H54 (cell line): ENCODE results near the gene RSAD1.

Source experiments
- DNase-seq: peaks from one replicate; pipeline ENCODE4 v3.0.0; 2011; ENCODE audit warnings: low spot score, mixed read lengths; ENCODE audit not compliant: insufficient read length
- FAIRE-seq: peaks from 3 replicates; lab custom pipeline; 2011; peaks lifted over from hg19 to GRCh38; lab: Jason Lieb, UNC
- POLR2A ChIP-seq: IDR thresholded peaks from 2 replicates; pipeline ENCODE4 v1.6.1; 2011; ENCODE audit warnings: low read depth, mild to moderate bottlenecking, low read length

The RSAD1 gene

DNA sequence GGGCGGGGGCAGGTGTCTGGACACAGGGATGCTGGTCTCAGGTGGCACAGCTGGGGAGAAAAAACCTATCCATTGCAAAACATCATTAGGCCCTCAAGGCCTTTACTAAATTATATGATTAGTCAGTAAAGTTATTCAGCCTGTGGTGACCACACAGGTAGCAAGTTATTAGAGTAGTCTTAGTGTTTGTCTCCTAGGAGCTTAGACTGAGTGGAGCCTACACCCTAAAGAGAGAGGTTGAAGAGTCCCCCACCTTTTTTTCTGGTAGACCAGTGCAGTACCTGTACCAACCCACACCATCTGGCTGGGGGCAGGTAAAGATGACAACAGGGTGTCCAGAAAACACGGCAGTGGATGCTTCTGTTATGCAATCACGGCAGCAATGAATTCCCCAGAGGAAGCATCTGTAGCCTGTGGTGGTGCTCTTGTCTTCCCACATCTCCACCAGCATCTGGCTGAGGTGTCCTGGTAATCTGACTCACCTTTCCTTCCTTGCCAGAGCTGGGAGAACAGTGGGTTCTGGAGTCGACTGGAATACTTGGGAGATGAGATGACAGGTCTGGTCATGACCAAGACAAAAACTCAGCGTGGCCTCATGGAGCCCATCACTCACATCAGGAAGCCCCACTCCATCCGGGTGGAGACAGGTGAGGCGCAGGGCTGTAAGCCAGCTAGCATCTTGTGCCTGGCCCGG, 40.6 kb downstream of the RSAD1 start:
- no peak for TF ChIP-seq POLR2A
- DNase-seq, result no peak
- FAIRE-seq, result no peak

DNA sequence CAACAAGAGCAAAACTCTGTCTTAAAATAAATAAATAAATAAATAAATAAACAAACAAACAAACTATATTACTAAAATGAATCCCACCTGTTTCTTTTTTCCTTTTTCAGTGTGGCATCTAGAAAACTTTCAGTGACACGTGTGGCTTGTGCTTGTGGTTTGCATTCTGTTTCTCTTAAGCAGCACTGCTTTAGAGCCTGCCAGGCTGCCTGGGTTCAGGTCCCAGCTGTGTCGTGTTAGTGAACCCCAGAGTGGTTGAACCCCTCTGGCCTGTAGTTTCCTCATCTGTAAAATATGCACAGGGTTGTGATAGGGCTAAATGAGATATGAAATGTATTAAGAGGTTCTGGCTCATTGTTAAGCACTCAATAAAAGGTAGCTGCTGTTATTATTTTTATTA, 41.8 kb downstream of the RSAD1 start:
- TF ChIP-seq POLR2A, result no peak
- no peak for DNase-seq
- no peak for FAIRE-seq

DNA sequence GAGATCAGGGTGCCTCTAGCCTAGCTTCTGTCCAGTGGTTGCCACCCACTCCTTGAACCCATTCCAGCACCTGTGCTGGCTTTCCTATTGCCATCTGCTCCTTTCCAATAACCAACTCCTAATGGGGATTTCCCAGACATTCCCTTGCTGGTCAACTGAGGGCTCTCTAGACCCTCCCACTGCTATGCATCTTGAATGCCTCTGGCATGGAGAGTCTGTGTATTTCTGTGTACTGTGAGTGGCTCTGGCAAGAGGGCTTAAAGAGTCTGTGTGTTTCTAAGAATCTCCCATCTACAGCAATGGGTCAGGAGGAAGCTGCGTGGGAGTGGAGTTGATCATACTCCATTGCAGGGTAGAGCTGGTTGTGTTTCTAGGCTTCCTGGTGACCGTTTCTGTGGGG, 42.9 kb downstream of the RSAD1 start:
- DNase-seq, result no peak
- TF ChIP-seq POLR2A, result no peak
- FAIRE-seq, result no peak

DNA sequence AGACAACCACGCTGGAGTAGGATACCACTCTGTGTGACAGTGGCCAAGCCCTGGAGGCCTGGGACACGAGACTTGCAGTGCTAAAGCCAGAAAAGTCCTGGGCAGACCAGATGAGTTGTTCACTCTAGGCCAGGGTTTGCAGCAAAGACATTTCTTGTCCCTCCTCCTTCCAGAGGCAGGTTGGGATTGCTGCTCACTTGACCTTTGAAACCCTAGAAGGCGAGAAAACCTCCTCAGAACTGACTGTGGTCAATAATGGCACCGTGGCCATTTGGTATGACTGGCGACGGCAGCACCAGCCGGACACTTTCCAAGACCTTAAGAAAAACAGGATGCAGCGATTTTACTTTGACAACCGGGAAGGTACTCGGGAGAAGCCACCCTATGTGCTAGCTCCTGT, 44.1 kb downstream of the RSAD1 start:
- DNase-seq (no peak), FAIRE-seq (no peak)
- TF ChIP-seq POLR2A, result no peak

DNA sequence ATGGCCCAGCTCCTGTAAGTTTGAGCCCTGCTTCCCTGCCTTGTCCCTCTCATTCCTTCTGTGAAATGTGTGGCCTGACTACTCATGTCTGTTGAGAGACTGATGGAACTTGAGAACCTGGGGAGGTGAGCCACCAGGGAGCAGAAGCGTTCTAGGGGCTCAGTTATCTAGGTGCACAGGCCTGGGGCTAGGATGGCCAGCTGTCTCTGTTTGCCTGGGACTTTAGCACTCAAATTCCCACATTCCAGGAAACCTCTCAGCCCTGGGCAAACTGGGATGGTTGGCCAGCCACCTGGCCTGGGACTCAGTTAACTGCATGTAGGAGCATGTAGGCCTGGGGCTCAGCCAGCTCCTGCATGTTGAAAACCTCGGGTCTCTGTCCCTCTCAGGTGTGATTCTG, 44.5 kb downstream of the RSAD1 start:
- FAIRE-seq (no peak), DNase-seq (no peak)
- TF ChIP-seq POLR2A, result no peak

DNA sequence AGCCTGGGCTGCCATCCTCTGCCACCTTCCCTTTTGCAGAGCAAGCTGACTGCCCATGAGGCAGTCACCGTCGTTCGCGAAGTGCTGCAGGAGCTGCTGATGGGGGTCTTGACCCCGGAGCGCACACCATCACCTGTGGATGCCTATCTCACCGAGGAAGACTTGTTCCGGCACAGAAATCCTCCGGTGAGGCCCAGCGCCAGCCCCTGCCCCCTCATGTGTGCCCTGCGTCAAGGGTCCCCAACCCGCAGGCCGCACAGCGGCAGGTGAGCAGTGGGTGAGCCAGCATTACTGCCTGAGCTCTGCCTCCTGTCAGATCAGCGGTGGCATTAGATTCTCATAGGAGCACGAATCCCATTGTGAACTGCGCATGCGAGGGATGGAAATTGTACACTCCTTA, 46.2 kb downstream of the RSAD1 start:
- TF ChIP-seq POLR2A, result no peak
- DNase-seq (no peak), FAIRE-seq (no peak)

DNA sequence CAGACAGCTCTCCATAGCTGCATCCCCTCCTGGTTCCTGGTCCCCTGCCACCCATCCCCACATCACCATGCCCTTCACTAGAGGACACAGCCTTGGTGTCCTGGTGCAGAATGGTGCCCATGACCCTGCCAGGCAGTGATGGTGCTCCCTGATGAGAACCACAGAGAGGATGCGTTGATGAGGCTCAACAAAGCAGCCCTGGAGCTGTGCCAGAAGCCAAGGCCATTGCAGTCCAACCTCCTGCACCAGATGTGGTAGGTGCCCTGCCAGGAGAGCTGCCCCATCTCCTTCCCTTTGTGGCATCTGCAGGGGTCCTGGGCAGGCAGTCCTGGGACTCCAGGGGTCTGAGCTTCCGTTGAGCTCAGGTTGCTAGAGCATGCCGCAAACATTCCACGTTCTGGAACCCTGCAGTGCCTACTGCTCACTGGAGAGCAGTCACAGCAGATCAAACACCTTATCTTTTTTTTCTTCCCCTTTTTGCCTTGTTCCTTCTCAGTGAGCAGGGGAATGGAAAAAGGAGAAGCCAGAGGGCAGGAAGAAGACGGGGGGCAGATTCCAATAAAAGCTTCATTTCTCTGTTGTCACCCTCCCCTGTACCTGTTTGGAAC, 48.6 kb downstream of the RSAD1 start:
- FAIRE-seq (no peak), DNase-seq (no peak)
- no peak for TF ChIP-seq POLR2A

DNA sequence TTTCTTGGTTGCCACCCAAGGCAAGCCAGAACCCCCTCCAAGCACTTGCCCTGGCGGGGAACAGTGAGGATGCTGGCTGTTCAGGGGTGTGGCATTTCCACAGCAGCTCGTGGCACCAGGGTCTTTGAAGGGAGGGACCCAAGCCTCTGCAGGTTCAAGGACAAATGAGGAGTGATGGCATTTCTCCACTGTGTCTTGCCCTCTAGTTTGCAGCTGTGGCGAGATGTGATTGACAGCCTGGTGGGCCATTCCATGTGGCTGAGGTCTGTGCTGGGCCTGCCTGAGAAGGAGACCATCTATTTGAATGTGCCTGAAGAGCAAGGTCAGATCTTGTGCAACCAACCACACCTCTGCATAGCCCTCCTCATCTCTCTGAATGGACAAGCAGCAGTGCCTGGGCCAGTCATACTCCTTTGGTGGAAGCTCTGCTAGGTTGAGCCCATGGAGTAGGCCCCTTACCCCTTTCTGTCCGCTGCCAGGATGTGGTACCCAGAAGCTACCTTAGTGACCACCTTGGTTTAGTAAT, 49.4 kb downstream of the RSAD1 start:
- DNase-seq, result no peak
- no peak for TF ChIP-seq POLR2A
- FAIRE-seq, result no peak

DNA sequence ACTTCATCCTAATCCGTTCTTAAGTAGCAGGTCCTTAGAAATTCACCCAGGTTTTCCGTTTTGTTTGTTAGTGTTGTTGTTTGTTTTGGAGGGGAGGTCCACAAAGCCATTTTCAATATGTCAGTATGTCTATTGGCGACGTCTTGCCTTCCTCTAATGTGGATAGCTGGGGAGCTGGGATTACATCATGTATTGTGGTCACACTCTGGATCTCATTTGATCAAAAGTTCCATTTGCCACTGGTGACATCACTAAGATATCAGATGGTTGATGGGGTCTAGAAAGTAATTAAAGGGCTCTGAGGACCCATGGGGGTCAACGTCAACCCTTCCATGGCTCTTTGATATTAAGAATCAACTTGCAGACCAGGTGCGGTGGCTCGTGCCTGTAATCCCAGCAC, 51.2 kb downstream of the RSAD1 start:
- no peak for DNase-seq
- no peak for FAIRE-seq
- no peak for TF ChIP-seq POLR2A

DNA sequence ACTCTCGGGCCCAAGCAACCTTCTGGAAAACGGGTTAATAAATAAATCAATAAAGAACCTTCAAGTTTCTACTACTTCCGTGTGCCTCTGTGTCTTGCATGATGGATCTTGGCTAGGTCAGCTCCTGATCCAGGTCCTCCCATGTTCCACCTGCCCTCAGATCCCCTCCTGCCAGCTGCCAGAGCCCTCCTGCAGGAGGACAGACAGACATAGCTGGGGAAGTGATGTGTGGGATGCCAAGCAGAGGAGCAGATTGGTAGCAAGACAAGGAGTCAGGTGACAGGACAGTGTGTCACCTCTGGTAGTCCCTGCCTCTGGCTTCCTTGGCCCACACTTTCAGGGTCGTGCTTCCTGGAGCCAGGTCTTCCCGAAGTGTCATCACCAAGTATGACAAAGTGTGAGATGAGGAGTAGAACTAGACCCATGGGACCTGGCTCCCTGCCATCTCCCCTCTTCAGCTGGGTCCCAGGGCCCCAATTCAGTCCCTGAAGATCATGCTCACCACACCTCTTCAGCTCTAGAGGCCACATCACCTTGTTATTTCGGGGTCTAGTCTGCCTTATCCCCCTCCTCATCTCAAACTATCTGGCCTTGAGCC, 52.9 kb downstream of the RSAD1 start:
- no peak for FAIRE-seq
- no peak for TF ChIP-seq POLR2A
- DNase-seq, result no peak

DNA sequence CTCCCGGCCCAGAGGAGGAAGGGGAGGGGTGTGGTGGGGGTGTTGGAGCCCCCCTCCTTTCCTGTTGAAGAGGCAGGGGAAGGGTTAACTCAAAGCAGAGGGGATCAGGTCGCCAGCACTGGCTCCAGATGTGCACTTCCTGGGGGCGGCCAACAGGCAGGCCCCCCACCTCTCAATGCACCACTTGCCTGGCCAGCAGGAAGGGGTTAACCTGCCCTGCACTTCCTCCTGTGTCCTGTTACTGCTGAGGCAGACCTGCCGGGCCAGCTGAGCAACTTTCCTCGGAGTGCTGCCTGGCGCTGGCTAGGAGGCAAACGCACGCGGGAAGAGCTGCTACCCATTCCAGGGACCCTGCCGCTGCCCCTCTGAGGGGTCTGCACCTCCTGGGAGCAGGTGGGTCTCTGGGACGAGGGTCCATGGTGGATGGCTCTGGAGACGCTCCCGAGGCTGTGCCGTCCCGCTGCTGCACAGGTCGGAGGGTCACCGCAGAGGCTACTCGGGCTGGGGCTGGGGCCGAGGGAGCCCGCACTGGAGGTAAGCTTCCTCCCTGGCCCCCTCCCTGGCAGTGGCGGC, 53.9 kb downstream of the RSAD1 start, which contains the start of gene EPN3:
Gene EPN3 (plus strand): TSS at position 284 of the 573 bp plus-strand sequence. CDS start 3,822 bp downstream, outside the sequence.
- no peak for TF ChIP-seq POLR2A
- DNase-seq, result no peak
- FAIRE-seq, result no peak

DNA sequence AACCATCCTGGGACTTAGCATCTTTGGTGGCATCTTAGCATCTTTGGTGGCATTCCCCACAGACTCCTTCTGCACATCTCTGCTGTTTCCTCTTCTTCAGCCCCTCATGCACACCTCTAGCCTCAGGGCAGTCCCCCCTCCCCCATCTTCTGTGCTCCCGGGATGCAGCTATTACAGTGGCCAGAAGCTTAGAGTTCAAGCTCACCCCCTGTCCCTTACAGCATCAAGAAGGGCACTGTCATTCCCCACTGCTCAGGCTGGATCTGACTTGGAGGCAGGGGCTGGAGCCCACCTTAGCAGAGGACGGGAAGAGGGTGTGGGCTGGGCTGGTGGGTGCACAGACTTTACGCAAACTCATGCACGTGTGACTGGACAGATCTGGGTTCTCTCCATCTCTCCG, 54.5 kb downstream of the RSAD1 start:
- FAIRE-seq (no peak), DNase-seq (no peak)
- TF ChIP-seq POLR2A, result no peak

DNA sequence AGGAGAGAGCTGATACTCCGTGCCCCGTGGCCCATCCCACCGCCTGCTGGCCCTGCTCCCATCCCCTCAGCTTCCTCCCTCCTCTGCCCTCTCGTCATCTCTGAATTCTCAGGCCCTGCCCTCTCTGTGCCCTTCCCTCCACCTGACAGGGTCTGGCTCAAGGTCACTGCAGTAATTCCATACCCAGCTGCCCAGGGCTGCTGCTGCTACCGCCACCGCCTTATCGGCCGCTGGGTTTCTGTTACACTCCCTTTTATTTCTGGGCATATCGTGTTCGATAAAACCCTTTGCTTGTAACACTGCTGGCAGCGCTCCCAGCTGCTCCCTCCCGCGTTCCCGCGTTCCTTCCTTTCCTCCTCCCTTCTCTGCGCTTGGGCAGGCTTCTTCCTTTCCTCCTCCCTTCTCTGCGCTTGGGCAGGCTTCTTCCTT, 55.1 kb downstream of the RSAD1 start:
- DNase-seq, result no peak
- TF ChIP-seq POLR2A, result no peak
- FAIRE-seq, result no peak
